ENCODE results near the gene TMEM200A. TPM values are rescaled to one million over a fixed set of nuclear protein-coding genes. Genes with fewer than 3 reads are reported as not detected.

The TMEM200A gene
- total RNA-seq, 3 donors from 2014 or later (not counting 1 experiment from before 2014, with no cell fraction given): 0.16 to 0.52 (median 0.50) TPM

GRCh38 chr6:130423044-130423443, 57.2 kb downstream of the TMEM200A start:
- no peak for ATAC-seq
- H3K4me1 Mint-ChIP-seq: no peaks in the 10 kb centered on the region
- 95% methylated on average over 2 of the region's 3 CpGs for WGBS (ENCODE audit: insufficient coverage)

GRCh38 chr6:130424710-130425109, 58.9 kb downstream of the TMEM200A start:
- Histone ChIP-seq H3K4me3 (ENCODE audit: low read length) (no peak overlapping the region), H3K36me3 (ENCODE audit: control insufficient read depth, insufficient read depth, low read length) (no peaks in the 10 kb centered on the region), H3K27ac (ENCODE audit: low read length) (no peak overlapping the region), H3K27me3 (ENCODE audit: control insufficient read depth, insufficient read depth, low read length) (no peaks in the 10 kb centered on the region), H3K9me3 (ENCODE audit: control insufficient read depth, insufficient read depth, low read length) (no peaks in the 10 kb centered on the region), H3K4me1 (ENCODE audit: control insufficient read depth, insufficient read depth, low read length) (no peaks in the 10 kb centered on the region)
- DNase-seq (no peak), ATAC-seq (no peak)
- 90% methylated on average over 2 of the region's 2 CpGs for whole genome bisulfite sequencing (ENCODE audit: insufficient coverage)
- Mint-ChIP-seq H3K4me3 (no peak overlapping the region), H3K27ac (no peak overlapping the region), H3K27me3 (ENCODE audit: low read depth in 2 of 2) (peaks cover 7 to 26% of the 10 kb centered on the region in 2 donors), H3K4me1 (no peaks in the 10 kb centered on the region), H3K9me3 (no peaks in the 10 kb centered on the region), H3K36me3 (no peaks in the 10 kb centered on the region)
- TF ChIP-seq CTCF (IDR thresholded peaks at IDR 0.05): no peak
- intact Hi-C loops (cut with micrococcal nuclease): no loop called here

More at GRCh38 chr6:130423044-130423443, 57.2 kb downstream of the TMEM200A start:
- intact Hi-C loops (cut with micrococcal nuclease): no loop called here
- DNase-seq: no peak
- no peak overlapping the region for H3K4me3 ChIP-seq (ENCODE audit: low read length)
- no peak for TF ChIP-seq CTCF (IDR thresholded peaks at IDR 0.05)
- no peaks in the 10 kb centered on the region for H3K9me3 ChIP-seq (ENCODE audit: control insufficient read depth, insufficient read depth, low read length)
- Mint-ChIP-seq H3K9me3 (no peaks in the 10 kb centered on the region), H3K4me3 (no peak overlapping the region), H3K36me3 (no peaks in the 10 kb centered on the region), H3K27me3 (ENCODE audit: low read depth in 2 of 2) (peaks cover 4 to 20% of the 10 kb centered on the region in 2 donors), H3K27ac (no peak overlapping the region)
- H3K36me3 ChIP-seq (ENCODE audit: control insufficient read depth, insufficient read depth, low read length): no peaks in the 10 kb centered on the region
- H3K27me3 ChIP-seq (ENCODE audit: control insufficient read depth, insufficient read depth, low read length): no peaks in the 10 kb centered on the region
- no peak overlapping the region for H3K27ac ChIP-seq (ENCODE audit: low read length)
- no peaks in the 10 kb centered on the region for H3K4me1 ChIP-seq (ENCODE audit: control insufficient read depth, insufficient read depth, low read length)

- no peaks in the 10 kb centered on the region for H3K9me3 ChIP-seq (ENCODE audit: control insufficient read depth, insufficient read depth, low read length)
Measured at GRCh38 chr6:130425537-130425936, 59.7 kb downstream of the TMEM200A start.

More at GRCh38 chr6:130425537-130425936, 59.7 kb downstream of the TMEM200A start:
- Histone ChIP-seq H3K27me3 (ENCODE audit: control insufficient read depth, insufficient read depth, low read length) (no peaks in the 10 kb centered on the region), H3K27ac (ENCODE audit: low read length) (no peak overlapping the region), H3K4me1 (ENCODE audit: control insufficient read depth, insufficient read depth, low read length) (no peaks in the 10 kb centered on the region), H3K4me3 (ENCODE audit: low read length) (no peak overlapping the region), H3K36me3 (ENCODE audit: control insufficient read depth, insufficient read depth, low read length) (no peaks in the 10 kb centered on the region)
- Mint-ChIP-seq H3K36me3 (no peaks in the 10 kb centered on the region), H3K4me1 (no peaks in the 10 kb centered on the region), H3K9me3 (no peaks in the 10 kb centered on the region), H3K4me3 (no peak overlapping the region), H3K27me3 (ENCODE audit: low read depth in 2 of 2) (peaks cover 7 to 26% of the 10 kb centered on the region in 2 donors), H3K27ac (no peak overlapping the region)
- ATAC-seq (no peak), DNase-seq (no peak)
- TF ChIP-seq CTCF (IDR thresholded peaks at IDR 0.05): no peak
- intact Hi-C loops (cut with micrococcal nuclease): no loop called here
- no CpG with 5 or more reads among the region's 1 CpG for WGBS (ENCODE audit: insufficient coverage)

All from natural killer cell (primary cell).